Stimulated activated CD8-positive, alpha-beta memory T cell treated with anti-CD3 and anti-CD28 coated beads, Interleukin-15, amount 100 ng/mL, for 1 hour (primary cell): Measurements from ENCODE around the gene QKI.
"Not testable (repeated sequence)": the region's sequence is repeated elsewhere in the genome, so short reads cannot be mapped to it uniquely, and the experiment has no call there.

Experiments used
- DNase-seq: peaks from one replicate; pipeline ENCODE4 v3.0.0-alpha.2; 2020; ENCODE audit warnings: low read depth

Gene QKI

GRCh38 chr6:163579880-163580295 is 165.4 kb downstream of the QKI start:
- DNase-seq, result no peak

GRCh38 chr6:163580311-163581030 is 166.0 kb downstream of the QKI start:
- DNase-seq, result no peak

DNA sequence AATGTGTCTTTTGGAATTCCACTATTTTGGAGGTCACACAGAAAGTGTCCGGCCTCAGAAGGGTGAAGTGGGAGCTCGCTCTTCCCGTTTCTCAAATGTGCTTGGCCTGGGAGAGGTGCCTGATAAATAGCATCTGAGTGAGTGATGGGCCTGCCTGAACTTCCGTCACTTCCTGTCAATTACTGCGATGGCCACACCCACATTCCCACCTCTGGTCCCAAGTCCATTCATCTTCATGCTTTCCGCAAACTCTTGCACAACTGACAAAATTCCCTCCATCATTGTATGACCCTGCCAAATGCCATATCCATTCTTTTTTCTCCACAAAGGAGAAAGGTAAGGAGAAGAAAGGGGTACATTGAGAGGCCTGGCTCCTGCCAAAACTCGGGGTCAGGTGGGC is 169.0 kb downstream of the QKI start:
- DNase-seq, result no peak

DNA sequence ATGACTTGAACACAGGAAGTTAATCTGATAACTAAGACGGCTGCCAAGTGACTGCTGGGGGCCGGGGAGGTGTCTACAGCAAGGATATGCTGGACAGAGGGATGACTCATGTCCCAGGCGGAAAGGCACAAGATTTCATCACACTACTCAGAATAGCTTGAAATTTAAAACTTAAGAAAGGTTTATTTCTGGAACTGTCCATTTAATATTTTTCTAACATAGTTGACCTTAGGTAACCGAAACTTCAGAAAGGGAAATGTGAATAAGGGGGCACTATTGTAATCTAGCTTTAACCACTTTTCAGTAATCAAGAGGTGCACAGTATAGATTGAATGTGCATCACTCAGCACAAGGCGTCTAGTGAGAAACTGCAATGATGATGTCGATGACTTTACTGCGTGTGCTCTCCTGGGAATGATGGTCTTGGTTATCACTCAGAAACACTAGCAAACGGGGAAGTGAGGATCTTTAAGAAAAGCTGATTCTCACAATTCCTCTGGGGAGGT is 171.5 kb downstream of the QKI start:
- no peak for DNase-seq

GRCh38 chr6:163586888-163587287 is 172.4 kb downstream of the QKI start:
- DNase-seq, result no peak

- DNase-seq, result no peak
Measured at GRCh38 chr6:163588220-163588919, 173.9 kb downstream of the QKI start.

- DNase-seq, result no peak
Measured at GRCh38 chr6:163589387-163589786, 174.9 kb downstream of the QKI start.

DNA sequence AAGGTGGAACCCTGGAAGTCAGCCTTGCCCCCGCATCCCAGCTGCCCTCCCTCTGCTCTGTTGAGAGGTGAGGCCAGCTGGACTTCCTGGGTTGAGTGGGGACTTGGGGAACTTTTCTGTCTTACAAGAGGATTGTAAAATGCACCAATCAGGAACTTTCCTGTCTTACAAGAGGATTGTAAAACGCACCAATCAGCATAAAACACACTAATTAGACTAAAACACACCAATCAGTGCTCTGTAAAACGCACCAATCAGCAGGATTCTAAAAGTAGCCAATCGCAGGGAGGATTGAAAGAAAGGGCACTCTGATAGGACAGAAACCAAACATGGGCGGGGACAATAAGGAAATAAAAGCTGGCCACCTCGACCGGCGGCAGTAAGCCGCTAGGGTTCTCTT is 175.6 kb downstream of the QKI start:
- DNase-seq, result not testable (repeated sequence)

DNA sequence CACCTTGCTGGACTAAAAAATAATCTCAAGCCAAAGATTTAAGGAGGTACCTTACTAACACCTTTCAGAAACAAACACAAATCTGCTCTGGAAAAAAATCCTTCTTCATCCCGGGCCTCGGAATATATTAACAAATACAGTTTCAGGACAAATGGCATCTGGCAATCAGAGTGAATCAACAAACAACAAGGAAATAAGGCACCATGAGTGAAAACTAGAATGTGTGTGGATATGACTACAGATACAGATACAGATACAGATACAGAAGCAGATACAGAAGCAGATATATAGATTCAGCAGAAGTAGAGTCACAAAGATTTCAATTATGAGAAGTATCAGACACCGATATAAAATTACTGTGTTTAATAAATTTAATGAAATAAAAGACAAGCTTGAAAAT is 178.4 kb downstream of the QKI start:
- no peak for DNase-seq

DNA sequence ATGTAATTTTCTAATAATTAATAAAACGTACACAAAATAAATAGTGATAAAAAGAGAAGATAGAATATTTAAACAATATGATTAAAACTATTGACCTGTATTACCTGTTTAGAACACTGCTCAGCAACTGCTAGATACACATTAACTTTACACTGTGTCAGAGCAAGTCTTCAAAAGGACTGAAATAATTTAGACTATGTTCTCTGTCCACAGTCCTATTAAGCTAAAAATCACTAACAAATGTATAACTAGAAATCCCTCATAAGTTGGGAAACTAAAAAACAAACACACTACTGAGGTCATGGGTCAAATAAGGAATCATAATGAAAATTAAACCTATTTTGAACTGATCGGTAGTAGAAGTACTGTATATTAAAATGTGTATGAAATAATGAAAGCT is 181.7 kb downstream of the QKI start:
- no peak for DNase-seq

DNA sequence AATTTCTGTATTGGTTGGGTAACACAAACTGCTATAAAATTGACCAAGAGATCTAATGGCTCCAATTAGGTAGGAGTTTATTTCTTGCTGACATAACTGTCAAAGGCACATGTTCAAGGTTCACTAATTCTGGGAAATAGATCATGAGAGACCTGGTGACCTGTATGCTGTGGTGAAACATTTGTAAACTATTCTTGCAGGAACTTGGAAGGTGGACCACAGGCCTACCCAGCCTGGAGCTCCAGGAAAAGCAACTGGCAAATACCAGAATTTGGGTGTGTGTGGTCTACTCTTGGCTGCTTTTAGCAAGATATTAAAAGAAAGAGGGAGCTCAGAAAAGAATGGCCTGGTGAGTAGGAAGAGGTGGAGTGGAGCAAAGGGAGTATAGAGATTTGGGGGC is 184.6 kb downstream of the QKI start:
- DNase-seq, result no peak

DNA sequence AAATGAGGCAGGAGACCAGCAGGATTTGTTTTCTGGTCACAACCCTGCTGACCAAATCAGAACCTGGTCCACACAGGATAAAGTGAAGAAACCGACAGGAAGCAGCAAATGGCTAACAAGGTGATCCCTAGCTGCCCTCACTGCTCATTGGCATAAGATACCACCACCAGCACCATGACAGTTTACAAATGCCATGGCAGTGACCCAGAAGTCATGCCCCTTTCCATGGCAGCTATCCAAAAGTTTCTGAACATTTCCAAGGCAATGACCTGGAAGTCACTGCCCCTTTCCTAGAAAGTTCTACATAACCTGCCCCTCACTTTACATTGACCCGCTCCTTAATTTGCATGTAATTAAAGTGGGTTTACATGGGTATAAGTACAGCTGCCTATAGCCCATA is 185.2 kb downstream of the QKI start:
- no peak for DNase-seq

DNA sequence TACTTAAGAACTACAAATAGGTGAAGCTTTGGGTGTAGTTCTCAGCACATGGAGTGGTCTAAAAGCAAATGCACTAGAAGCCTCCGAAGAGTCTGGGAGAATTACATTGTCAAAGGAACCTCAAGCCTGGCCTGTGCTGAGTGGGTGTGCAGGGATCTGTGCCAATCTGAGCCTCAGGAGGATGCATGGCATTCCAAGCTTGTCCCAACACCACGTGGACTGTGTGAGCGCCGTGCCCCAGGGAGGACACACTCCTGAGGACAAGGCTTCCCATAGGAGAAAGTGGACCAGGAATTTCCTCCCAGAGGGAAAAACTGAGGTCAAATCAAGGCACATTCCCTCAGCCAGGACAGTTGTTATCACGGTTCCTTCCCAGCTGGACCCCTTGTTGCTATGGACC is 185.8 kb downstream of the QKI start:
- DNase-seq, result no peak

GRCh38 chr6:163600781-163601180 is 186.3 kb downstream of the QKI start:
- no peak for DNase-seq

GRCh38 chr6:163602851-163603250 is 188.3 kb downstream of the QKI start:
- no peak for DNase-seq

DNA sequence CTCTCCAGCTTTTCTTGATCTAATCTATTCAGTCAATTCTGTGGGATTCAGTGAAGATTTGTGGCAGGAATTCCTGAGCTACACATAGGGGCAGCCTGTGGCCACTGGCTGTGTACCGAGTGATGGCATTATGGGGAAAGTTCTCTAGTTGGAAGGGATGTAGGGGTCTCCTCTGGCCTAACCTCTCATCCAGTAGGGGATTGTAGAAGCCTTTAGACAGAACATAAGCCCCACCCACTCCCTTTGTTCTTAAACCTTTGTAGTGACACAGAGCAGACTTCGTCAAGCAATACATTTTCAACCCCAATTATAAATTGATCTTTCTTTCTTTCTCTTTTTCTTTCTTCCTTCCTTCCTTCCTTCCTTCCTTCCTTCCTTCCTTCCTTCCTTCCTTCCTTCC is 188.9 kb downstream of the QKI start:
- DNase-seq, result no peak

GRCh38 chr6:163605385-163606097 is 191.0 kb downstream of the QKI start:
- DNase-seq, result no peak

GRCh38 chr6:163607792-163608191 is 193.3 kb downstream of the QKI start:
- no peak for DNase-seq

DNA sequence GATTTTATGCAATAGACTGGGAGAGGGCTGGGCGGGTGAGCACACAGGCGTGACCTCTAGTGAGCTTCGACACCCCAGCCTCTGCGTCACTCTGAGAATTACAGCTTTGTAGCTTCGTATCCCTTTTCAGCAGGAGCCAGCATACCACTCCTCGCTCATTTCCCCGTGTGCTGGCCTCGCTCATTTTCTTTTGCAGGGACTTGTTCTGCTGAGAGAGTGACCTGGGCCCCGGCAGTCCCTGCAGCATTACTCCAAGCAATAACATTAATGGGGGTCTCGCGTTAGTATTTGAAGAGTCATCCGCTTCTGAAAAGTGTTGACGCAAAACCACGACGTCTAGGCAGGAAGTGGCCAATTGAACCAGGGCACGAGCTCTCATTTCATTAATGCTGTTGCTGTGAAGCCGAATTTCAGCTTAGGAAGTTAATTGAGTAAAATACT is 193.7 kb downstream of the QKI start:
- no peak for DNase-seq

GRCh38 chr6:163612200-163612599 is 197.7 kb downstream of the QKI start:
- no peak for DNase-seq

GRCh38 chr6:163613025-163613424 is 198.5 kb downstream of the QKI start:
- DNase-seq, result no peak

GRCh38 chr6:163613668-163614067 is 199.2 kb downstream of the QKI start:
- no peak for DNase-seq

GRCh38 chr6:163616452-163616851 is 201.9 kb downstream of the QKI start:
- no peak for DNase-seq
